ENCODE results near the gene NOL4L.

Gene NOL4L

DNA sequence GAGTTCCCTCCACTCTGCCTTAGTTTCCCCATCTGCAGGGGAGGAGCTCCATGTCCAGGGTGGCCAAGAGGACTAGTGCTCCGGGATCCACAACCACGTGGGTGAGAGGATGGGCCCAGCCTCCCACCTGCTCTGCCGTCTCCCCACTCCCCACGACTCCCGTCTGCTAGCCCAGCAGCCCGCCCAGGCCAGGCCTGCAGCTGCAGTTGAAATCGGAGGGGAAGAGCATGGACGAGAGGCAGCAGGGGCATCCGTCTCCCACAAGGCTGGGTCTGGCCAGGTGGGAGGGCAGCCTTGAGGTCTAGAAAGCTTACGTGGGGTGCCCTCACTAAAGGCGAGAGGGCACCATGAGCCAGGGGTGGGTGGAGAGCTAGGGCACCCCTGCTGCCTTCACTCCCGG, 8.6 kb downstream of the NOL4L start:
- DNase-seq (ENCODE audit: low read depth), result no peak

DNA sequence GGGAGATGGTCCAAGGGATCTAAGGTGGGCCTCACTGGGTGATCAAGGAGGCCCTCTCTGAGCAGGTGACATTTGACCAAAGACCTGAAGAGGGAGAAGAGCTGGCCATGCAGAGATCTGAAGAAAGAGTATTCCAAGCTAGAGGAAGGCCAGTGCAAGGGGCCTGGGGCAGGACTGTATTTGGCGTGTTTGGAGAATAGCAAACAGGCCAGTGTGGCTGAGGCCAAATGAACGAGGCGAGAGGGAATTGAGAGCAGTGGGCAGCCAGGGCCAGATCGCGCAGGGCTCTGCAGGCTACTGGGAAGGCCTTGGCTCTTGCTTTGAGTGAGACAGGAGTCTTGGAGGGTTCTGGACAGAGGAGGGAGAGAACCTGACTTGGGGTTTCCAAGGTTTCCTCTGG, 9.3 kb downstream of the NOL4L start:
- no peak for DNase-seq (ENCODE audit: low read depth)

- DNase-seq (ENCODE audit: low read depth), result no peak
Observed at GRCh38 chr20:32575227-32575581, 9.9 kb downstream of the NOL4L start.

DNA sequence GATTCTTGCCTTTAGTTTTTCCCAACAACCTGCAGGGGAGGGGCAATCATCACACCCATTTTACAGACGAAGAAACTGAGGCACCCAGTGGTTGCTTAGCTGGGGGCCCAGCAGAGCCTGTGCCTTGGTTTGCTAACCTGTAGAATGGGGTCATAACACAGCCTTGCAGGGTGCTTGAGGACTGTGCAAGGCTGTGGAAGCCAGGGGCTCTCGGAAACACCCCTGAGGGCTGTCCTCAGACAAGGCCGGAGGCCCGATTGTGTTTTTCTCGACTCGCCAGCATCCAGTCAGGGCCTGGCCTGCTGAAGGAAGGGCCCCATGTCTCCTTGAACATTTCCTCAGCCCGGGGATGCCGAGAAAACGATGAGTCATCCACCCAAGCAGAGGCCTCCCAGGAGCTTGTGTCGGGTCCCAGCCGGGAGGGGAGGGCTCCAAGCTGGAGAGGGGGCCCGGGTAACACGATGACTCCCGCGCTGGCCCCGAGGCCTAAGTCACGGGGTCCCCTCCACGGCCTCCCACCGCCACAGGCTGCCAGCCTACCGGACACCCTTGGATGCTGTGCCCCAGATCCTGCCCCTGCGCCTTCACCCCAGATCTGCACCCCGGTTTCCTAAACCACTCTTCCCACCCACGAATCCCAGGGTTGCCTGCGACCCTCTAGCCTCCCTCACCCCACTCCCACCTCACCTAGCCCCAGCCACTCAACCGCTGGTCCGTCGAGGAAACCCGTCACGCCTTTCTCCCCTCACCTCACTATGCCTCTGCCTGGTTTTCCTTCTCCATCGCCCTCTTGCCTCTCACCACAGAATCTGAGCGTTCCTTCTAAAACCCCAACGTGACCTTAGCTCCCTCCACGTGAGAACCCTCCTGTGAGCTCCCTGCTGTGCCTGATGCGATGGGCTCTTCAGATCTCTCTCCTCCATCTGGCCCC, 10.6 kb downstream of the NOL4L start:
- DNase-seq (ENCODE audit: low read depth), result no peak

DNA sequence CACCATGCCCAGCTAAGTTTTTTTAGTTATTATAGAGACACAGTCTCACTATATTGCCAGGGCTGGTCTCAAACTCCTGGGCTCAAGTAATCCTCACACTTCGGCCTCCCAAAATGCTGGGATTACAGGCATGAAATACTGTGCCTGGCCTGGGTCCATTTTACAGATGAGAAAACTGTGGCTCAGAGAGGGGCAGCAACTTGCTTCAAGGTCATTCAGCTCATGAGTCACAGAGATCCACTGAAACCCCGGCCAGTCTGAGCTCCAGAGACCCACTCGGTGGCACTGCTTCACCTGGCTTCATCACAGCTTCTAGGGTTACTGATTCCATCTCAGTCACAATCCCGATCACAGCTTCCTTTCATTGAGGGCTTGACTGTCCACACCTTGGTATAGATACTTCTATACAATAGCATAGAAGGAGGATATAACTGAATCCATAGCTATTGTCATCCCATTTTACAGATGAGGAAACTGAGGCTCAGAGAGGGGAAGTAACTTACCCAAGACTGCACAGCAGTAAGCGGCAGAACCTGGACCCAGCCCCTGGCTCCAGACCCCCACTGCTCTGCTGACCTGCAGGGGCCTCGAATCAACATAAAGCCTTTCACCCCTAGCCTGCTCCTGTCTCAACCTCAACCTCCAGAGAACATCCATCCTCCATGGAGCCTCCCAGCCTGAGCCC, 11.8 kb downstream of the NOL4L start:
- no peak for DNase-seq (ENCODE audit: low read depth)

GRCh38 chr20:32572271-32572968, 12.7 kb downstream of the NOL4L start:
- no peak for DNase-seq (ENCODE audit: low read depth)

DNA sequence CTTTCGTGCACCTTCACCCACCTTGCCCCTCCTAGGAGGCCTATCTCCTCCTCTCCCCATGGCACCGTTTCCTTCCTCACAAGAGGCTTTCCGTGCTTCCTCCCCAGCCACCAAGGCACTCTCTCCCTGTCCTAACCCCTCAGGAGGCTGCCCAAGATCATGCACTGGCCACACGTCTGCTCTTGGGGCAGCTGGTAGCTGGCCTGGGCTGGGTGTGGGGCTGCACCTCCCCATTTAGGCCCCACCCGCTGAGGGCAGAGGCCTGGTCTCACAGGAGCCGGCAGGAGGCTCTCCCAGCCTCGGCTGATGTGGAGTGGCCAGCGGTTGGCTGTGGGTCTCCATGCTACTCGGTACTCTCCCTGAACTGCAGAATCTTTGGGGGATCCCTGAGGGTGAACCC, 13.6 kb downstream of the NOL4L start:
- DNase-seq (ENCODE audit: low read depth), result no peak

- DNase-seq (ENCODE audit: low read depth), result no peak
Observed at GRCh38 chr20:32570401-32571190, 14.5 kb downstream of the NOL4L start.

DNA sequence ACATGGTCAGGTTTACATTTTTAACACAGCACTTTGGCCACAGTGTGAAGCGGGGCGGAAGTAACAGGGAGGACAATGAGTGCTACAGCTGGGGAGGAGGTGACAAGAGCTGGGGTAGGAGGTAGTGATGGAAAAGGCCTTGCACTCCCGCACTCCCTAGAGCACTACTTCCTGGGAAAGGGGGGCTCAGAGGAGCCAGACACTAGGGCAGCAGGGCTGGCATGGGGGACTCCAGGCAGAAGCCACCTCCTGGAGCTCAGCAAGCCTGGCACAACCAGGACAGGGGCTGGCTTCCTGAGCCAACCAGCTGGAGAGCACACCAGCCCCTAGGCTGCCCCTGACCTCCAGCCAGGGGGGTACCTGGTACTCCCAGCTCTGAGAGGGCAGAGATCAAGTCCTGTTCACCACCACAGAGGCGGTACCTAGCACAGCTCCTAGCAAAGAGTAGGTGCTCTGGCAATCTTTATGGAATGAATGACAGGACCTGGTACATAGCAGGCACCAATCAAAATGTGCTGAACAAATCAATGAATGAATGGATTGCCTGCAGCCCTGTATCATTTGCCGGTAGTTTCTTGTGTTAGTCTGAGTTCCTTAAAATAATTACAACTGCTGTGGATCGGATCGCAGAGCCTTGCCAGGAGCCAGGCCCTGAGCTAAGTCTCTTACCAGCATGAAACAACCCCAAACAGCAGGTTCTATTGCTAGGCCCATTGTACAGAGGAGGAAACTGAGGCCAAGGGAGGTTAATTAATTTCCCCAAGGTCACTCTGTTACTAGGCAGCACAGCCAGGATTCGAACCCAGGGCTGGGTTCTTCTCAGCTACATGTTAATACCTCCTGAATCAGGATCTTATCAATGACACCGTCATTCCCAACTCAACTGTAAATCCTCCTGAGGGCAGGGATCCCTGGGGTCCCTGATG, 15.5 kb downstream of the NOL4L start:
- no peak for DNase-seq (ENCODE audit: low read depth)

DNA sequence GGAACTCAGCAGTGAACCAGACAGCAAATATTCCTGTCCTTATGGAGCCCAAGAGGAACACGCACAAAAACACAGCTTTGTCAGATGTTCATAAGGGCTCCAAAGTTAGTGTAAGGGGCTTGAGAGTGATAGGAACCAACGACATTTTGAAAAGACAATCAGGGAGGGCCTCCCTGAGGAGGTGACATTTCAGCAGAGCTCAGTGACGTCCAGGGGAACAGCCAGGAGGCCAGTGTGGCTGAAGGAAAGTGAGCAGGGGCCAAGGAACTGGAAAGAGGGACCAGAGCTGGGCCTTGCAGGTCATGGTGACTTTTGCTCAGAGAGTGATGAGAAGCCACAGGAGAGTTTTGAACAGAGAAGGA, 16.1 kb downstream of the NOL4L start:
- DNase-seq (ENCODE audit: low read depth), result no peak

DNA sequence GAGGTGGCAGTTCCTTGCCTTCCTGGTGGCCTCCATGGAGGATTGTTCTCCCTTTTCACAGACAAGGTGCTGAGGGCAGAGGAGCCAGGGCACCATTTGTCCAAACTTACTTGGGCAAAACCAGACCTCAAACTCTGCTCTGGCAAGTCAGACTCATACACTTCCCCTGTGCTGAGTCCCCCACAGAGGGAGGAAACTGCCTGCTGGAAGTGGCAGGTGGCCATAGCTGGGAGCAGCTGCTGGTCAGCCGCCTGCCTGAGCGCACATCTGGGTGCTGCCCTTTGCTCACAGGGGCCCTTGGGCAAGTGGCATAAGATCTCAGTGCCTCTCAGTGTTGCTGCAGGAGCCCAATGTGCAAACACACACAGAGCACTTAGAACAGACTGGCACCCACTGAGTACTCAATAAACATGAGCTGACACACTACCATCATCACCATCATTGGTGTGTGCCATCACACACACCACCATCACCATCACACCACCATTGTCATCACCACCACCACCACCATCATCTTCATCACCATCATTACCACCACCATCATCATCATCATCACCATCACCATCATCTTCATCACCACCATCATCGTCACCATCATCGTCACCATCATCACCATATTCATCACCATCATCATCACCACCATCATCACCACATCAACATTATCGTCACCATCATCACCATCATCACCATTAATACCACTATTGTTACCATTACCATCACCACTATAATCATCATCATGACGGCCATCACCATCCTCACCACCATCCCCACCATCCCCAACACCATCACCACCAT, 17.6 kb downstream of the NOL4L start:
- no peak for DNase-seq (ENCODE audit: low read depth)

DNA sequence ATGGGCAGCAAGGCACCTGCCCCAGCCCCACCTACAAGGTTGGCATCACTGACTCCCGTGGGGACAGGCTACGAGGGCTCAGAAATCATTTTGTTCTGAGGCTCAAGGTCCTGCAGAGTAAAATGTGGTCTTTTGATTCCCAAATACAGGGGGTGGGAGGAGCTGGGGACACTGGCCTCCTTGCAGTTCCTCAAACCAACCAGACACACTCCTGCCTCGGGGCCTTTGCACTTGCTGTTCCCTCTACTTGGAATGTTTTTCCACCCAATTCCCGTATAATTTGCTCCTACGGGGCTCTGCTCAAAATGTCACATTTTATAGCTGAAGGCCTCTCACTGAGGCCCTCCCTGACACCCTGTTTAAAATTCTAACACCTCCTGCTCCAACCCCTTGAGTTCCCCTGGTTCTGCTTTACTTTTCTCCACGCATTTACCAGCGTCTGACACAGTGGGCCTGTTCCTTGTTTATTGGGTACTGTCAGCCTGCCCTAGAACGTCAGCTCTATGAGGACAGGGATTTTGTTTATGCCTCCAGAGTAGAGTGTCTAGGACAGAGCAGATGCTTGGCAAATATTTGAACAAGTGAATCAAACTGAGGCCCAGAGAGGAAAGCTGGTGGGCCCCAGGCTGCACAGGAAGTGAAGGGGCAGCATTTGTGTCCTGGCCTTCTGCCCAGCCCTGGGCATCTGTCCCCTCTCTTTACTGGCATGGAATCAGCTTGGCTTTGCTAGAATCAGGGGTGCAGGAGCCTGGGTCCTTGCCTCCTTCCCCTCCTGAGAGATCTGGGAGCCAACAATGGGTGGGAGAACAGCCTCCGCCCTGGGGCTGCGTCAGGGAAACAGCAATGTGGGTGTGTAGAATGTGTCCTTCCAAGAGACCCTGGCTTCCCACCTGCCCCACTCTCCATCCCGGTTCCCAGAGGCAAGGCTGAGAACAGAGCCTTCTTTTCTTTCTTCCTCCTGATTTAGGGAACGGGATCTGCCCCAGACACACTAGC, 18.5 kb downstream of the NOL4L start:
- DNase-seq (ENCODE audit: low read depth), result no peak

GRCh38 chr20:32565735-32566032, 19.4 kb downstream of the NOL4L start:
- DNase-seq (ENCODE audit: low read depth), result no peak

DNA sequence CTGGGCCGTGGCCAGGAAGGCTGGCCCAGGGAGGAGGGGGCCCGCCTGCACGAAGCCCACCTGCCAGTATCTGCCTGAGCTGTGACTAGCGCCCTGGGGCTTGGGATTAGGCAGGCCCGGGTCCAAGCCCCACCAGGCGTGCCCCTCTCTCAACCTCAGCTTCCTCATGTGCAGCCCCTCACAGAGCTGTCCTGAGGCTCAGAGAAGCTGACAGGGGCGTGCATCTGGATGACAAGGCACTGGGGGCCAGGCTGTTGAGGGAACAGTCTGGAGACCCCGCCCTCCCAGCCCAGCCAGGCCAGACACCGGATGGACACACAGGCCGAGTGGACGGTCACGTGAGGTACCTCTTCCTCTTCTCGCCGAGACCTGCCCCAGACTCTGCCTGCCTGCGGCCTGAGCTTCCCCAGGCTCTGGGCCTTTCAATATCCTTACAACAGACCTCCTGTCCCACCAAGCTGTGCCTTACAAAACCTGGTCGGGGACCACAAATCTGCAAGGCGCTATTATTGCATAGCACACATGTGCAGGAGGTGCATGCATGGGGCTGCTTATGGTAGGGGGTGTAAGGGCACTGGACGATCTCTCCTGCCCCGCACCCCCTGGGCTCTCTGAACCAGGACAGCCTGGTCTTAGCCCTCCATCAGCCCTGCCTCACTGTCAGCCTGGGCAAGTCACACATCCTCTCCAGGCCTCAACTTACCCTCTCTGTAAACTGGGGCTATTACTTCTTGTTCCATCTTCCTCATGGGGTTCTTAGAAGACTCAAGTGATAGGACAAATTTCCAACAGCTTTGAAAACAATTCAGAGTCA, 20.0 kb downstream of the NOL4L start:
- no peak for DNase-seq (ENCODE audit: low read depth)

DNA sequence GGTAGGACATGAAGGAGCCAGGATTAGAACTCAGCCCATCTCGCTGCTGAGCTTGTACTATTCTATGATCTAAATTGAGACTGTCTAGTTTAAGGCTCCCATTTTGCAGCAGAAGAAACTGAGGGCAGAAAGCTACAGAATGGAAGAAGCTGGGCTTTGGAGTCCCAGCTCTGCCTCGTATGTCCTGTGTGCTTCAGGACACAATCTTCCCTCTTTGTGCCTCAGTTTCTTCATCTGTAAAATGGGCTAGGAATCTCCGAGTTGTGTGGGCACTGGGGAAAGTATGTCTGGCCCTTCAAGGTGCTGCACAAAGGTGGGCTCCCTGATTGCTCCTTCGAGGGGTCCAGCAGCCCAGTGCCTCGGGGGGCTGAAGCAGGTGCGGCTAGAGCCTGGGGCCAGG, 20.7 kb downstream of the NOL4L start:
- no peak for DNase-seq (ENCODE audit: low read depth)

- DNase-seq (ENCODE audit: low read depth), result no peak
Observed at GRCh38 chr20:32563311-32564272, 21.5 kb downstream of the NOL4L start.

GRCh38 chr20:32562495-32562911, 22.6 kb downstream of the NOL4L start:
- DNase-seq (ENCODE audit: low read depth), result no peak

Measured in stimulated activated CD8-positive, alpha-beta memory T cell treated with anti-CD3 and anti-CD28 coated beads, Interleukin-15, amount 100 ng/mL, for 1 hour (primary cell).